ELF-1 (cell line): ENCODE results near the gene ITGB1.
A peak's percentile ranks its signal among the peaks of the same experiment; 100 is the strongest.
"Not testable (repeated sequence)": the region's sequence is repeated elsewhere in the genome, so short reads cannot be mapped to it uniquely, and the experiment has no call there.

ENCODE experiments used
- DNase-seq: peaks from one replicate; pipeline ENCODE4 v3.0.0-alpha.2; 2016; ENCODE audit warnings: low read depth, low spot score

The ITGB1 gene

DNA sequence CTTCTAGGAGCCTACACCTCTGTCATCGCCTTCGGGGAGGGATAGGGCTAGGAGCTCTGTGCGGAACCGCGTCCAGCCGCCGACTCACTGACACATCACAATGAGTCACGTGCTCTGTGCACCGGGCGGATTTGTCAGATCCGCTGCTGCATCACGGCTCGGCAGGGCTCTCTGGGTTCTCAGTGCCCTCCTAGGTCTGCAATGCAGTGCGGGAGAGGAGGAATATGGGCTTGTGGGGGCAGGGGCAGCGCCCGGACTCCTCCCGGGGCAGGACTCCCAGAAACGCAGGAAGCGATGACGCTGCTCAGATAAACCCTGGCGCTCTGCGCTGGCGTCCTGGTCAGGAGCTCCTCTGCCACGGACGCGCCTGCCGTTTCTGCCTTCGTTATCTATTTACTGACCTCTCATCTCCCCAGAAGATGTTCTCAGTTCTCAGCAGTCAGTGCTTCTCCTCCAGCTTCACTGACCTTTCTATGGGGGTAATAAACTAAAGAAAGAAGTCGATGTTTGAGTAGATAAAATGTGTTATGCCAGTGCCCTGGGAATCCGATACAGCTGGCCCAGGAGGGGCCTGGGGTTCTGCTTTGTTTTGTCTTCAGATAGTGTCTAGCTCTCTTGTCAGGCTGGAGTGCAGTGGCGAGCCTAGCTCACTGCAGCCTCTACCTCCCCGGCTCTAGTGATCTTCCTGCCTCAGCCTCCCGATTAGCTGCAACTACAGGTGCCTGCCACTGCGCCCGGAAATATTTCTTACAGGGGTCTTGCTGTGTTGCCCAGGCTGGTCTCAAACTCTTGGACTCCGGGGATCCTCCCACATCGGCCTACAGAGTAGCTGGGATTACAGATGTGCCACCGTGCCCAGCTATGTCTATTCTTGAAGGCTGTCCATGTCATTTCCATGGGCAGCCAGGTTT is 22.8 kb upstream of the ITGB1 start:
- DNase-seq, result peak; percentile 97

DNA sequence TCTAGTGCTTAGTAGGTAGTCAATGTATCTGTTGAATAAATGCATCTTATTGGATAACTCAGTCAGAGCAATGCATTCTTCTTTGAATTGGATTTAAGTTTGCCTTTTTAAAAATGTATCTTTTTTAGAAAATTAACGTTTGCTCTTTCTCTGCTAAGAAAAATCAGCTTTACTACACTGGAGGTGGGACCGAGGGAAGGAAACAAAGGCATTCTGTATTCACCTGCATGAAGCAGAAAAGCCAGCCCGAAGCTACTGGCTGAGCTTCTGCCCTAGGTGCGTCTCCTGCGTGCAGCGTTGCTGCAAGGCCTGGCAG is 22.2 kb upstream of the ITGB1 start:
- DNase-seq, result no peak

DNA sequence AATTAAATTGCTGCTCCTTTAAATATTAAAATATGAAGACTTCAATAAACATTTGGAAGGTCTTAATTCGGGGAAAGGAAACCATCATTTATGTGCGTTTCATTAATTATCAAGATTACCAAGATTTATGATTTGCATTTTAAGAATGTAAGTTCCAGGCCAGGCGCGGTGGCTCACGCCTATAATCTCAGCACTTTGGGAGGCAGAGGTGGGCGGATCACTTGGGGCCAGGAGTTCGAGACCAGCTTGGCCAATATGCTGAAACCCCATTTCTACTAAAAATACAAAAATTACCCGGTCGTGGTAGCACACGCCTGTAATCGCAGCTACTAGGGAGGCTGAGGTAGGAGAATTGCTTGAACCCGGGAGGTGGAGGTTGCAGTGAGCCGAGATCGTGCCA is 21.7 kb upstream of the ITGB1 start:
- DNase-seq, result not testable (repeated sequence)

DNA sequence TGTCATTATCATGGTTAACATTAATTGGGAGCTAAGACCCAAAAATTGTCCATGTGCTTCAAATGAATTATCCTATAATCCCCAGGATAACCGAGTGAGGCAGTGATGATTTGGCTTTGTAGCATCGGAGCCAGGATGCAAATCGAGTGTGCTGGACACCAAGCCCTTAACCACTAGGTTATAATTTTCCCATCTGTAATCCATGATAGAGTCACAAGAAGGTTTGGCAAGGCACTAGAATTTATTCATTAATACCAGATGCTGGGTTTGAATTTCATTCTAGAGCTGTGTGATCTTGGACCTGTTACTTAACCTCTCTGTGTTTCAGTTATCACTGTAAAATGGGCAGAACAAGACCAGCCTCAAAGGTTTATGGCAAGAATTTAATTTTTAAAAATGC is 21.0 kb upstream of the ITGB1 start:
- no peak for DNase-seq

DNA sequence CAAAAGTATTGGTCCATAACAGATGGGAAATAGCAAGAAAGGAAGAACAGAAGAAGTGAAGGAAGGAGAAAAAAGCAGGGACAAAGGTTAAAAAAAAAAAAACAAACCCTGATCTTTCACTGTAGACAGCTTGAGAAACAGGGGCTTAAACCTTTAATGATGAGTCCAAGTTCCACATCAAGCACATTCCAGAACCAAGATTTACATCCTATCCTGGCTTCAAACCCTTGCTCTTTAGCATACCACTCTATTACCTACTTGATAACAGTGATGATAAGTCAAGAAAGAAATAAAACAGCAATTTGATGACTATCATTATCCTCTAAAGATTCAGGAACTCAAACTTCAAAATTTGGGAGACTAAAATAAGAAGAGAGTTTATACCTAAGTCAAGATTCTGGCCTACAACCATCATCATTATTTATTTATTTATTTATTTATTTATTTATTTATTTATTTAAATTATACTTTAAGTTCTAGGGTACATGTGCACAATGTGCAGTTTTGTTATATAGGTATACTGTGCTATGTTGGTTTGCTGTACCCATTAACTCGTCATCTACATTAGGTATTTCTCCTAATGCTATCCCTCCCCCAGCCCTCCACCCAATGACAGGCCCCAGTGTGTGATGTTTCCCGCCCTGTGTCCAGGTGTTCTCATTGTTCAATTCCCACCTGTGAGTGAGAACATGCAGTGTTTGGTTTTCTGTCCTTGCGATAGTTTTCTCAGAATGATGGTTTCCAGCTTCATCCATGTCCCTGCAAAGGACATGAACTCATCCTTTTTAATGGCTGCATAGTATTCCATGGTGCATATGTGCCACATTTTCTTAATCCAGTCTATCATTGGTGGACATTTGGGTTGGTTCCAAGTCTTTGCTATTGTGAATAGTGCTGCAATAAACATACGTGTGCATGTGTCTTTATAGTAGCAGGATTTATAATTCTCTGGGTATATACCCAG is 20.1 kb upstream of the ITGB1 start:
- DNase-seq, result not testable (repeated sequence)

DNA sequence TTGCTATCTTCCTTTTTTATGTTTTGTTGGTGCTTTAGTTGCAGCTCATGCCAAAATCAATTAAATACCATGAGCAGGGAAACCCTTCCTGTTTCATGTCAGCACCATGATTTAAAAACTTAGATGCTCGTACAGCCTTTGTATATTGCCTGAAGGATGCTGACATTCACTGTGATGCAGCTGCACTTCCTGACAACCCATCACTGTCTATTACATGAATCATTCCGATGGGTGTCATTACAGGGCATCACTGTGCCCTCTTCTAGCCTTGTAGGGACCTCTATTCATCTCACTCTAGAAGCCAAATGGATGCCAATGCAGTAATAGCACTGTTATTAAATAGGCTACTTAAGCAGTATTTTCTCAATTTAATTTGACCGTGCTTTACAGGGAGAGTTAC is 18.3 kb upstream of the ITGB1 start:
- no peak for DNase-seq

DNA sequence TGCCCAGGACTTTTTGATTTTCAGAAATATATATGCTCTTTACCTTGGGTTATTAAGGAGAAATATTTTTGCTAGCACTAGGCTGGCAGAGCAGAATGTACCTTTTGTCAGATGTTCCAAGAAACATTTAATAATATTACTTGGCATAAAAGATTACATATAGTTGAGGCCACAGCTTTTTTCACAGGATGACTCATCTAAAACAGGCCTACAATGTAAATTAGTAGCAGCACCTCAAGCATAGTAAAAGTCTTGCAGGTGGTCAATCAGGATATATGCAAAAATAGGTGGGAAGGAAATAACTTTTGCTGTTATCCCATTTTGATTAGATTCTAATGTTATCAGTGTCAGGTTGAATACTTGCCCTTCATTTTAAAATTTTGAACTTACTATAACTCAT is 14.9 kb upstream of the ITGB1 start:
- DNase-seq, result no peak

DNA sequence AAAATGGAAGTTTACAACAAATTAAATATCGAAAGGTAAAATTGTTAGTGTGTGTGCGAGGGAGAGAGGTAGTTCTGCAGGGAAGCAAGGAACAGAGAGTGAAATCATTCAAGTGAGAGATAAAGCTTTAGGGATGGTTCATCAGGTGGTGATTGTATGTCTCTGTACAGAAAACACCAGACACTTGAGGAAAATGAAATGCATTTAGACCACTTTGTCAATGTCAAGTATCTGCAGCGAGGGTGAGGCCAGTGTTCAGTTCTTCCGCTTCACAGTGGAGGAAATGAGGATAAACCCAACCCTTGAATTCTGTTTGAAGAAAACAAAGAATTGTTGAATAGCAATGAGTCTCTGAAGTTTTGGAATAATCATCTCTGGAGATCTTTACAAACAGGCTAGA is 14.4 kb upstream of the ITGB1 start:
- no peak for DNase-seq

DNA sequence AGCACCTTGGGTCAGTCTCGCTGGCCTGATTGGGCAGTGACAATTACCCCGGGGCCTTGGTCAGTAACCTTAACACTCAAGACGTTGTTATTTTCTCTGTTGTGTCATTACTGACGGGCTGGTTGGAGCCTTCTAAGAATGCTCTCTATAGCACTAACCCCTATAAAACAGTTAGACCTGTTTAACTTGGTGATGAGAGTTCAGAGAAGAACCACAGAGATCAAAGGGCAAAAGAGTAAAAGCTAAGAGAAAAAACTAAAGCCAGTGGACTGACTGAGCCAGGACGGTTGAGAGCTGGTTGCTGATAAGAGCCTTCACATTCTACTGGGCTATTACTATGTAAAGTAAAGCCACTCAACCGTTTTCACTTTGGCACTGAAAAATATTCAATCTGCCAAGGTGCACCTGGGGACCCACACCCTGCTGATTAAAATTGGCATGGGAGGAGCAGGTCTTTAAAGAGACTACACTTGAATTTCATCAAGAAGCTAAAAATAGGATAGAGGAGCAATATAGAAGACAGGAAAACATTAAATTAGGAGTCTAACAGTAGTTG is 13.6 kb upstream of the ITGB1 start:
- DNase-seq, result peak; percentile 78

DNA sequence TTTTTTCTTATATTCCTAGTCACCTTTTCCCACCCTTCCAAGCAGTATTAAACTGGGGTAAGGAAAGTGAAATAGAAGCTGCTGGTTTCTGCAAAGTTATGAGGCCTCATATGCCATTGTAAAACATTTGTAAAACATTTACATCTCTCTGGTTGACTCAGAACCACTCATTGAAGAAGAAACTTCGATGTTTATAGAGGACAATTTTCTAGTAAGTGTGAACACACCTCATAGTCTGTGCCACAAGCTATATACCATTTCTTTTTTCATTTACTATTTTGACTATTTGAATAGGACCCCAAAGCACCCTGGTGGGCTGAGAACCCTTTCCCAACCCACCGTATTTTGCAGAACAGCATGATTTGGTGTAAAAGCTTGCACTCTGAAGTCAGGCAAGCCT is 12.9 kb upstream of the ITGB1 start:
- no peak for DNase-seq

DNA sequence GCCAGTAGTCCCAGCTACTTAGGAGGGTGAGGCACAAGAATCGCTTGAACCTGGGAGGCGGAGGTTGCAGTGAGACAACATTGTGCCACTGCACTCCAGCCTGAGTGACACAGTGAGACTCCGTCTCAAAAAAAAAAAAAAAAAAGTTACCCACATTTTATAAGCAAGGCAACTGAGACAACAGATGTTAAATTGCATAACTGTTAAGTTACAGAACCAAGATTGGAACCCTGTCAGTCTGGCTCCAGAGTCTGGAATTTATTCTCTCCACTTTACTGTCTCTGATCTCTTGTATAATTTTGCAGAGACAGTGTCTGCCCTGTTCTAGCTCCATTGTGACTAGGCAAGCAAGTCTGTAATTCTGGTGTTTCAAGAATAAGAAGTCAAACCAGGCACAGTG is 6.2 kb upstream of the ITGB1 start:
- no peak for DNase-seq

DNA sequence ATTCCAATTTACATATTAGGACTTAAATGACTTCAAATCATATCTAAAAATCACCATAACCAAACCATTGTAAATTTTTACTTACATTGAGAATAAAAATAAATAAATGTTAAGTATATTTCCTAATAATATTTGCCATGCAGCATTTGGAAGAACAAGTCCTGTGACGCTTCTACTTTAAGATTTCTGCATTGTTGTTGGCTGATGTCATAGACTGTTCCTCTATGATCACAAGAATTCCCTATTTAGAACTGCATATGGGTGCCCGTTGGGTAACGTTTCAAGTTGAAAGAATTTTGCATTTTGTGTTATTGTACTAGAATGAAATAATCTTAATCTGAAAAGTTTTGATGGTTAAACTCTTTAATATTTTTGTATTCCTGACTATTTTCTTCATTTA is 5.1 kb upstream of the ITGB1 start:
- no peak for DNase-seq

DNA sequence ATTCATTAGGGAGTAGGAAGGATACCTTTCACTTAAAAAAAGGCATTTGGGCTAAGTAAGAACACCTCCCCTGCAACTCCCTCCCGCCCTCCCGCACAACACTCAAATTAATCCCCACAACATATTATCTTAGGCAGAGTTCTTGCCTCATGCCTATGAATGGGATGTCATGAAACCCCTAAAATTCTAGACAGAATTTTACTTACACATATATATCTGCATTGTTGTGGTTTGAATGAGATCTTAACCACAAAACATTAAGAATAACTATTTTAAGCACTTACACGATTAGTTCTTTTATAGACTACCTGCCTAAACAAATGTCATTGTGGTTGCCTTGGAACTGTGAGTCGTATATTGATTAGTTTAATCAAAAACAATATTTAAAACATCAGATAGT is 4.5 kb upstream of the ITGB1 start:
- DNase-seq, result no peak

DNA sequence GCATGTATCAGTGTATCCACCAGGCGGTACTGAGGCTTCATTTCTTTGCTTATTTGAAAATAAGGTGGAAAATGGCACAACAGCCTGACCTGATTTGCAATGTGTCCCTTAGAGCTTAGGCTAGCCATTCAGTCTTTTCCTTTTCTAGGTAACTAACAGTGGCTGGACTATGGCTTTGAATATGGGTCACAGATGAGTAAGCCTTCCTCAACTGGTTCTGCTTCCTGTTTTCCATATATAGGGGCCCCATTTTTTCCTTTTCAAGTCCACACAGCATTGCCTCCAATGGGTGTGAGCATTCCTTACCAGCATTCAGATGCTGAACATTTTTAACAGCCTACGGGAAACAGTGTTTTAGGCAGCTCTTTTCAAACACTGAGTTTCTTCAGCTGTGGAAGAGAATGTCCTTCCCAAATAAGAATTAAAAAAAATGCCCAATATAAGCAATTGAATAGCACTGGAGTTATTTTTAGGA is 3.9 kb upstream of the ITGB1 start:
- peak; percentile 57 for DNase-seq

DNA sequence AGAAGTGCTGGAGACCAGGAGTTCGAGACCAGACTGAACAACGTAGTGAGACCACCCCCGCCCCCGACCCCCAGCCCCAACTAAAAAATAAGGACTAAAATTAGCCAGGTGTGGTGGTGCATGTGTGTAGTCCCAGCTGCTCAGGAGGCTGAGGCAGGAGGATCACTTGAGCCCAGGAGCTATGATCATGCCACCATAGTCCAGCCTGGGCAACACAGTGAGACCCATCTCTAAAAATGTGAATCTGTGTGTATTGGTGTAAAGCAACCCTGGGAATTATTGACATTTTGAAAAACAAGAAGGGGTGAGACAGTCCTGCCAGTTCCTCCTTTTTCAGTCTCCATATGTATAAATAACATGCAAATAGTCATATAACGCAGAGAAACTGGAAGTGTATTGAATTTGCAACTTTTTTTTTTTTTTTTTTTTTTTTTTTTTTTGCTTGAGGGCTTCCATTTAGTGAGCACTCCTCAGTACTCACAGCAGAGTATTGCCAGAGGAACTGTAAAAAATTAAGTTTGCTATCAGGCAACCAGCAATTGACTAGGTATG is 3.4 kb upstream of the ITGB1 start:
- DNase-seq, result no peak

DNA sequence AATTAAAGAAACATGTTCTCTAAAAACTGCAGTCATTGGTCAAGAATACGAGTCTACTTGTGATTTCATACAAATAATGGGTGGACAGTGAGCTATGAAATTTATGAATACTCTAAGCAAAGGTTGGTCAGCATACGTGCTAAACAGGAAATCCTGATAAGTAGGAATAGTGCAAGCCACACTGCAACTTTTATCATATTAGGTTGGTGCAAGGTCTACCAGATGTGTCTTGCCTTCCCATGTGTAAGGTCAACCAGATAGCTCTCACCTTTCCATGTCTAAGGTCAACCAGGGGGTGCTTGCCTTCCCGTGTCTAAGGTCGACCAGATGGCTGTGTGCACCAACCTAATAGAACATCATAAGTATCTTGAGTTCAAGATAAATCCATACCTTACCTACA is 2.0 kb upstream of the ITGB1 start:
- no peak for DNase-seq

DNA sequence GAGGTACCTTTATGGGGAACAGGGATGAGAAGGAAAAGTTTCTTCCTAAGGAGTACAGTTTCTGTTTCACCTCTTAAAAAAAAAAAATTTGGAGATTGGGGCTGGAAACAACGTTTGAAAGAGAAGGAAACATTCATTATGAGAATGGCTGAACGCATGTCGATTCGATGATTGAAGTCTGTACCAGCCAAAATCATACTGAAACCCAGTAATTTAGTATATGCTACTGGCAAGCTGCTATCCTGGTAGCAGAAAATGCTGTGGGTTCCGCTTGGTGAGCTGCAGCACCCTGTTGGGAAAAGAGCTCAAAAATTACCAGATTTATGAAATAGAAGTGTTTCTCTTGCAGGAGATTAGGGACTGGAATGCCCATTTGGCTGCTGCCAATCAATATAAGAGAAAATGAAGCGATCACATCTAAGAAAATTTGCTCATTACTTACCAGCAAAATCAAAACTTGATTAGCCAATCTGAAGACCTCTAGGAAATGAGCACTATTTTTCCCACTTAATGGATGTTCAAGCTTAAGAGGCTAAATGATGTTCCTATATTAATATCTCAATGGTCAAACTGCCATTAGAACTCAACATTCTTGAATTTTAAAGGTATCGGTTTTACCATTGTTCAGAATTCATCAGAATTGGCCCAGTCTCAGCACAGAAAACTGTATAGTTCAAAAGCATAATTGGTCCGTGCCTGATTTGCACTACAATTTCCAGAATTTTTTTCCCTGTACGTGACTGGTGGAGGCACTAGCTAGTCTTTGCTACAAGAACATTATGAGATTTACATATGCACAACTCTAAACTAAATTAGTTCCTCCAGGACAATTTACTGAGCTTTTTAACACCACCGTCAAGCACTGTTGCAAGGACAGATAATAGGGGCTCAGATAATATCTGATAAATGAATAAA is 1.2 kb upstream of the ITGB1 start:
- DNase-seq, result no peak

DNA sequence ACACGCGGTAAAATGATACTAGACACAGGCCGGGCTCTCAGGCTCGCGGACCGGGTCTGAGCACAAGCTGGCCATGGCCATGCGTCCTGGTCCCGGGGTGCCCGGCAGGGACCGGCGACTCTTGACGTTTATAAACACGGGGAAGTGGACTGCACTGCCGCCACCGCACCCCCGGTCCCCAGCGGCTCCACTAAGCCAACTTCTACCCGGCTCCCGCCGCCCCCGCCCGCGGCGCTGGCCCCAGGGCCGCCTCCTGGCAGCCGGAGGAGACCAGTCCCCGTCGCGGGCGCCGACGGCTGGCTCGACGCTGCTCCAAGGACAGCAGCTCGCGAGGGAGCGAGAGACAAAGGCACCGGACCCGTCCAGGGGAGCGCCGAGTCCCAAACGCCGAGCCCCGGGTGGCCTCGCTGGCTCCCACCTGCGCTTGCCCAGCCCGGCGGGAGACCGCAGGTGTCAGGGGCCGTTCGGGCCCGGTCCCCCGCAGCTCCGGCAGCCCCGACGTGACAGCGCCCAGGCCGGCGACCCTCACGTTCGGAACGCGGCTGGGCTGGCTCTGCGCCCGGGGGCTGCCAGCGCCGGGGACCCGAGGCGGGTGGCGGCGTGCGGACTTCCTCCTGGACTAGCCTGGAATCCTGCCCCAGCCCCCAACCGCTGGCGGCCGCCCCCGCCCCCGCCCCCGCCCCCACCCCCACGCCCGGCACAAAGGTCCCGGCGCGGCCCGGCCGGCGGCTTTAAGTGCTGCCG is 517 bp downstream of the ITGB1 start:
- peak; percentile 68 for DNase-seq

DNA sequence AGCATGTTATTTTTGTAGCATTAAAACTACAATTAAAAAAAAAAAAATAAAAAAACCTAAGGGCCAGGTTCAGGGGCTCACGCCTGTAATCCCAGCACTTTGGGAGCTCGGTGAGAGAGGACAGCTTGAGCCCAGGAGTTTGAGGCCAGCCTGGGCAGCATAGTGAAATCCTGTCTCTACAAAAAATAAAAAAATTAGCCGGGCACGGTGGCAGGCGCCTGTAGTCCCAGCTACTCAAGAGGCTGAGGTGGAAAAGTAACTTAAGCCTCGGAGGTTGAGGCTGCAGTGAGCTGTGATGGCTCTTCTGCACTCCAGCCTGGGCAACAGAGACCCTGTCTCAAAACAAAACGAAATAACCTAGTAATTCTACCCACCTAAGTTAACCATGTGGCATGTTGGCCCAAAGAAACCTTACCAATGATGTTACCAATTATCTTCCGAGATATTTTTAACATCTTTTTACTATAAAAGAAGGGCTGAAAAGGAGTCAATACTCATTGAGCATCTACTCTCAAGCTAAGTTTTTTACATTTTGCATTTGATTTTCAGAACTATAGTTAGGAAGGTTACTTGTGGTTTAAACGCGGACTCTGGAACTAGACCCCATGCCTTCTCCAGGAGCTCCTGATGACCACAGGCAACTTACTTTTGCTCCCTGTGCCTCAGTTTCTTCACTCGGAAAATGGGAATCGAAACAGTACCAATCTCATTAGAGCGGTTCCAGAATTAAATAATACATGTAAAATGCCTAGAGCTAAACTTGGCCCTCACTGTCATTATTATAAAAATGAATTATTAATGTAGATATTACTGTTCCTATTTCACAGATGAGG is 1.4 kb downstream of the ITGB1 start:
- peak; percentile 37 for DNase-seq
